ENCODE measurements around the gene TENT5A.

- no peak for TF ChIP-seq FOXP2 (optimal IDR thresholded peaks at IDR 0.05; ENCODE audit: control extremely low read depth, extremely low read length, insufficient read depth)
- TF ChIP-seq POLR2AphosphoS5 (IDR thresholded peaks at IDR 0.05; ENCODE audit: borderline replicate concordance, low read depth, low read length) = no peak
These were observed 25.2 kb upstream of the TENT5A start for GRCh38 chr6:81777586-81778268.

Measured in SK-N-MC (cell line).